Activated T-cell treated with anti-CD3 and anti-CD28 coated beads for 1 hour (primary cell): ENCODE data around the gene PHKA2.

ENCODE experiments used
- DNase-seq: peaks from one replicate; pipeline ENCODE4 v3.0.0-alpha.2; 2020; ENCODE audit warnings: low read depth

Gene PHKA2

GRCh38 chrX:18927558-18927957 lies 56.4 kb downstream of the PHKA2 start:
- no peak for DNase-seq

- DNase-seq = no peak
Observed at GRCh38 chrX:18924507-18925088, 59.3 kb downstream of the PHKA2 start.

GRCh38 chrX:18920566-18920965 lies 63.3 kb downstream of the PHKA2 start:
- no peak for DNase-seq

DNA sequence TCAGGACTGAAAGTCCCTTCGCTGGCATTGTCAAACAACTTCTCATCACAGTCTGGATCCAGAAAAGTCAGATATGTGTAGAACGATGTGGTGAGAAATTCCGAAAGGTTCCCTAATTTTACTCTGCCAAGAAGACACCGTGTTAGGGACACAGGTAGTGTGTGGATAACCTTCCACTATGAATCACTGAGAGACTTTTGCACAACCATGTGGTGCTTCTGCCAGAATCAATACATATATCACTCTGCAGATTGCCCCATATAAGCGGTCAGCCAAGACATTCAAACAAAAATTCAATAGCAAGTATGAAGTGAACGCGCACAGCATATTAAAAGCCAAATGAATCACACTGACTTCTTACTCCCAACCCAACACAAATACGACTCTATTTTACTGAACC lies 63.8 kb downstream of the PHKA2 start:
- no peak for DNase-seq

DNA sequence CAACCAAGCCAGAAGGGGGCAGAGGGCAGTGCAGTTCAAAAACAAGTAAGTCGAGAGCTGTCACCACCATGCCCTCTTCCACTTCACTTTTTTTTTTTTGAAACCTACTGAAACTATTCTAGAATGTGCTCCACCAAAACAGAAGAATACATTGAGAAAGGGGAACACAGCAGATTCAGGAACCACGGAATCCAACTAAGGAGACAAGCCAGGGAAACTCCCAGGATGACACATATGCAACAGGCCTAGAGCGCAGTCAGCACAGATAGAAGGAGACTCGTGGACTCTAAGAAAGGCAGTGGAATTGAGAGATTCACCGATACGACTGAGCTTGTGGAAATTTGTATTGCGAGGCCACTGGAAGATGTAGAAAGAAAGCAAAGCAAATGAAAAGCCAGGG lies 66.1 kb downstream of the PHKA2 start:
- no peak for DNase-seq

DNA sequence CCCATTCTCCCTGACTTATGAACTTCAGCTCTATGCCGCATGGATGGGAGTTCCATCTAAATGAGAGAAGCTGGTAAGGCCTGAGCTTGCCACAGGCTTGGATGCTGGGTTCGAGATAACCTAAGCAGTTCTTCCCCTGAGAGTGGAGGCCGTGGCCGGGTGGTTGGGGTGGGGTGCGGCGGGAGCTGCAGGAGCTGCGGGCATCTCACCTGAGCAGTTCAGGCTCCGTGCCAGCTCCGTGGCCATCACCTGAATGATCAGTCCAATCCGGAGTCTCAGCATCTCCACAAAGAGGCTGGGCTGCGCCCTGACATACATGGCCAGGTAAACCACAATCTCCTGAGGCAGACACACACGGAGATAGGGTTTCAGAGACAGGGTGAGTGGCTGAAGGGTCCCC lies 77.6 kb downstream of the PHKA2 start:
- no peak for DNase-seq

GRCh38 chrX:18900401-18900976 lies 83.4 kb downstream of the PHKA2 start:
- no peak for DNase-seq

DNA sequence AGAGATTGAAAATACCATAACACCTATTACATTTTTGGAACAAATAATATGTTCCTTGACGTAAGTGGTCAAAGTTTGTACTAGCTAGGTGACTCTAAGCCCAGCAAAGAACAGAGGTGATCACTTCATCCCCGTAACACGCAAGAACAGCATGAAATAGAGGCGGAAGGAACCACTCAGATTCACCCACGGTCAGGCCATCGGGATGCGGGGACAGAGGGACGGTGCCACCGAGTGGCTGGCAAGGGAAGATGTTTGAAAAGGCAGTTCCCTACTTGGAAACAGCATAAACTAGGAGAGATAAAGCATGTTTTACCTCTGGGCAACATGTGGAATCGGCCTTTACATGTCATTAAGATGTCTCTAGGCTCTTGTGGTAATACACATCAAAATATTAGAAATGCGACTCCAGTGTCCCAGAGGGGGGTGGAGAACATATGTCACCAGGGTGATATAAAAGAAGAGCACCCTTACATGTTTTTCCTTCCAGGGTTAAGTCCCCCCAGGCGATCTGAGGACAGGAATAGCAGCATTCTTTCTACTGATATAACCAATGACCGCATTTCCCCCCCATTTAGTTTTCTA lies 84.0 kb downstream of the PHKA2 start:
- DNase-seq = no peak

GRCh38 chrX:18898492-18898891 lies 85.4 kb downstream of the PHKA2 start:
- no peak for DNase-seq

GRCh38 chrX:18898091-18898490 lies 85.8 kb downstream of the PHKA2 start:
- DNase-seq = no peak

- no peak for DNase-seq
Observed at GRCh38 chrX:18897611-18898010, 86.3 kb downstream of the PHKA2 start.

- DNase-seq = no peak
Observed at GRCh38 chrX:18896680-18897544, 87.0 kb downstream of the PHKA2 start.

DNA sequence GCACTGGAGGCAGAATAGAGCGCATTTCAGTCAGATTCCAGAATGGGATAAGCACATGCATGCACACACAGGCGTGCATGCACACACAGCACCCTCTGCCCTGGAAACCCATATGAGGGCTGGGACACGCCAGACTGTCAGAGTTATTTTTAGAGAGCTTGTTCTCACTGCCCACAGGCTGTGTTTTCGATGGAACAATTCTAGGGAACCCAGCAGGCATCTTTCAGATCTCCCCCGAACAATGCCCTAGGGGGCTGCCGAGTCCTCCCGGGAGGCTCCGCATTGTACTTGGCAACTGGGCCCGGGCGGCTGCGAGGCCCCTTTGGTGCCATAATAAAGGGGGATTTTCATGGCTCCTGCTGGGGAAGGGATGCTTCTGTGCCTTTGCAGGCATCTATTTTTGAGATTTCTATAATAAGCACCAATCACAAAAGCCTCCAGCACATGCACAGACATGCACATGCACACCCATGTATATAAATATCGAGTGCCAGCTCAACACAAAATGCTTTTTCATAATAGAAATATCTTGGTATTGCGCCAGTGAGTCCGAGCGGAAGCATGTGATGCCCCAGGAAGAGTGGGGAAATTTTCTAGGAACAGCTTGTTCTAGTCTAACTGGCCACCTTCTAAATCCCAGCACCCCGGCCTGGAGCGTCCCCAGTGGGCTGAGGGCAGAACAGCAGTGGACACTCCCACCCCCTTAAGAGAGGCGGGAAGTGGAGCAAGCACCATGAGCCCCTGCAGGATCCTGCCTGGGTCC lies 88.5 kb downstream of the PHKA2 start:
- DNase-seq = no peak

DNA sequence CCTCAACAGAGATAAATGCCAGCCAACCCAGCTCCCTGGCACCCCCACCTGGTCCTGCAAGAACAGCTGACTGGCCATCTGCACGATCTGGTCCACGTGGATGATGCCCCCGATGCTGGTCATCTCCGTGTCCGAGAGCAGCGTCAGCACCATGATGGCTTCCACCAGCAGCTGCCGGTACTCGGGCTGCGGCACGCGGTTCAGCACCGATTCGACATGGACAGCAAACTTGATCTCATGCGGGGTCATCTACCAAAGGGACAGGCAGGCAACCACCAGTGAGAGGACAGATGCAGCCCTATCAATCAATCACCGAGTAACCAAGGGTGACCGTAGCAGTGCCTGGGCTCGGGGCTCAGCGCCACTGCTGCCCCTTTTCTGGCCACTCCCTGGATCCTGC lies 89.8 kb downstream of the PHKA2 start:
- DNase-seq = no peak

- DNase-seq = no peak
Observed at GRCh38 chrX:18893536-18893935, 90.4 kb downstream of the PHKA2 start.

DNA sequence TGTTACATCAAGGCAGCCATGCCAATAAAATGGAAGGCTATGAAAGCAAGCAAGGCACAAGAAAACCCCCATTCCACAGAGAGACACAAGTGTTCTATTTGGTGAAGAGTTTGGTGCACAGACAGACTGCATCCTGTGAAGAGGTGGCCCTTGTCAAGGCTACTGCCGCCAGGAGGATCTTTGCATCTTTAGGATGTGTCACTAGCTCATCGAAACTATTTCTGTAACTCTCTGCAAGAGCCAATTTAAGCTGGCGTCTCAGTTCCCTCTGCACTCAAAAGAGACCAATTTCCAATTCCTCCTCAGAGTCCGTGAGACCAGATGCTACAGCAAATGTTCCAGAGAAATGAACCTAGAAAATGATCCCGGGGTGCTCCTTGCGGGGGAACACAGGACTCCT lies 91.0 kb downstream of the PHKA2 start:
- no peak for DNase-seq

DNA sequence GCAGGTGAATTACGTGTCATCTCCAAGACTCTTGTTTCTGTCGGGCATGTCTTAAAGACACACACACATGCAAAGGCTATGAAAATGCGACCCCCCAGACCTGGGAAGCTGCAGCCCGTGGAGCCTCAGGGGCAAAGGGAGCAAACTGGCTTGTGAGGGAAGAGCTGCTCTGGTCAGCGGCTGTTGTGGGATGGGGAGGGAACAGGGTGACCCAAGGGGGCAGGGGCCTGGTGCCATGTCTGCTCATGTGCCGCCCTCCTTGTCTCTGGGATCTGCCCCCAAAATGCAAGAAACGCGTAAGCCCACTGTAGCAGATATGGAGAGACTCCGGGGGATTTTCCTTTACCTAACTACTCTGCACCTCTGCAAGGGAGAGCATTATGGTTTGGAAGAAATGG lies 92.4 kb downstream of the PHKA2 start:
- DNase-seq = no peak

DNA sequence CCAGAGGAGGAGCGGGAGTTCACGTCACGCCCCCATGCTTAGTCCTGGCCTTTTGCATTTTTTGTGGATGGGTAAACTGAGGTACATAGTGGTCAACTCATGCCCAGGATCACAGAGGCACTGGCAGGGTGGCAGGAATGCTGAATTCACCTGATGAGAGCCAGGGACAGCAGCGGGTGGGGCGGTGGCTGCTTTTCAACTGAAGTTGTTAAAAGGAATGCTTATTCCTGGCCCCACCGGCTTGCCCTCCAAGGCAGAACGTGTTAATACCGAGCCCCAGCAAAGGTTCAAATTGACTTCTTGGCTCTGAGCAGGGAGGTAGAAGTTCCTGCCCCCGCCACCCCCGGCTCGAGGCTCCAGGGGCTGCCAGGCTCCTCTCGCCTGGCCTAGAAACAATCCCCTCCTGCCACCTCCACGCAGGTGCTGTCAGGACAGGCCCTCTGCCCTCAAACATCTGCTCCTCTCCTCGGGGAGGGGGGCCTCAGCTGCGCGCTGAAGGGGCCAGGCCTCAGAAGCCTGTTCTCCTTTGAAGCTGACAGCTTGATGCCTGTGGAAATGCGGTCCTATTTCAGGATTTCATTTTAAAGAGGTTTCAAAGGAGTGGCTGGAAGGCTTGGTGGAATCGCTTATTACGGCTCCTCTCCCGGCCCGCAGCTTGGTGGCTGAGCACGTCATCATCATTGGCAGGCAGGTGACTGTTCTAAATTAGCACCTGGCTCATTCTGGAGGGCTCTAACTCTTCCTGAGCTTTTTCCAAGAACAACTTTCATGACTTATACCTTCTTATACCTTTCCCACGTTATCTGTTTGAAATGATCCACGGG lies 93.0 kb downstream of the PHKA2 start:
- DNase-seq = no peak

GRCh38 chrX:18890049-18890381 lies 93.9 kb downstream of the PHKA2 start:
- no peak for DNase-seq

DNA sequence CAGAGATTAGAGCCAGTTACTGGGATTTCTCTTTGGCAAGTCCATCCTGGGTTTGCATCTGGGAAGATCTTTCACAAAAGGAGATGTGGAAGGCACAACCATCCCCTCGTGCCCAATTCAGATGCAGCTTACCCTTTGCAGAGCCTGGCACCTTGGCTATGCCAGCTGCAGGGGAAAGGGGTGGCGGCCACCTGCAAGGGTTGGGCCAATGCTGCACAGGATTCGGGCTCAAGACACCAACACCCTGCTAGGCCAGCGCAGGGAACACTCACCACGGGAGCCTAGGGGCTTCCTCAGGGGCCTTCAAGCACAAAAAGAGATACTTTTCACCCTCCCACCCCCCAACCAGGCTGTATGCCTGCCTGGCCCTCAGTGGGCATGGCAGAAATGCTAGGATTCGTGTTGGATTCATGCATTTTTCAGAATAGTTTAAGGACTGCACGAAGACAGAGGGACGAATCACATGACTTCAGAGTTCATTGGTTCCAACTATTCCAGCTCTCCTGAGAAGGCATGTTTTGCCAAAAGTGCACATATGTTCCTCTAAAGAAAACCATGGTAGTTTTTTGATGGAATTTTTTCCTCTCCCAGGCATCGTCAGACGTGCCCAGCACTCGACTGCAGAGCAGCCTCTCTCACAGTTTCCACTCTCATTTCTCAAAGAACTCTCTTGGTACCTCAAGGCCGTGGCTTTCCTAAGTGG lies 94.4 kb downstream of the PHKA2 start:
- DNase-seq = no peak

DNA sequence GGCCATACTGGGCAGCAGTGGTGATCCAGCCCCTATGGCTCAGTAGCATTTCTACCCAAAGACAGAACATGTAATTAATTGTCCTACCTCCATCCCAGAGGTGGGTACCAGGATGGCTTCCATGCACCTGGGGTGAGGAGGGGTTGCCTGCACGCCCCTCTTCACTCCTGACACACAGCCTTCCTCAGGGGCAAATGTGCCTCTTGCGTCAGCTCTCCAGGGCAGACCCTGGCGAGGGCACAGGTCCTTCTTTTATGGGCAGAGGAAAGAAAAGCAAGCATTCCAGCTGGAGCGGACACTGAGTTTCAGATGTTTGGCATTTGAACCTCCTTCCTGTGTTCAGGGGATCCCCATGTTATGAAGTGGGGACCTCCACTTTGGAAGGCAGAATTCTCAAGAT lies 95.6 kb downstream of the PHKA2 start:
- DNase-seq = no peak
